HG02852 (cell line): ENCODE measurements around the gene SMURF2.
A peak's percentile ranks its signal among the peaks of the same experiment; 100 is the strongest.
"Not testable (repeated sequence)": the region's sequence is repeated elsewhere in the genome, so short reads cannot be mapped to it uniquely, and the experiment has no call there.

Experiments used
- ATAC-seq: cut with Tn5 transposase; IDR thresholded peaks from one replicate; pipeline ENCODE4 v1.9.1; 2021; ENCODE audit warnings: mild to moderate bottlenecking, moderate library complexity; ENCODE audit not compliant: unreplicated experiment

SMURF2 gene

DNA sequence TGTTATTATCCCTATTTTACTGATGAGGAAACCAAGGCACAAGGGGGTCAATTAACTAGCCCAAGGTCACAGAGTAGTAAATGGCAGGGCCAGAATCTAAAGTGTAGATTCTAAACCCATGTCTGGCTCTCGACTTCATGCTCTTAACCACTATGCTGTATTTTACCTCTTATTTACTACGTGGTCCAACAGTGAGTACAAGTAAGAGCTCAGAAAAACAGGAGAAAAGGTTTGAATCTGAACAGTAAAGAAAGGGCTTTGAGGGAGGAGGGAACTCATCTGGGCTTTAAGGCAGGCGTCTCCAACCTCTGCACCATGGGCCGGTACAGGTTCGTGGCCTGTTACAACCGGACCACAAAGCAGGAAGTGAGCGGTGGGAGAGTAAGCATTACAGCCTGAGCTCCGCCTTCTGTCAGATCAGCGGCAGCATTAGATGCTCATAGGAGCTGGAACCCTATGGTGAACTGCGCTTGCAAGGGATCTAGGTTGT lies 62.9 kb downstream of the SMURF2 start:
- peak; percentile 79 for ATAC-seq

DNA sequence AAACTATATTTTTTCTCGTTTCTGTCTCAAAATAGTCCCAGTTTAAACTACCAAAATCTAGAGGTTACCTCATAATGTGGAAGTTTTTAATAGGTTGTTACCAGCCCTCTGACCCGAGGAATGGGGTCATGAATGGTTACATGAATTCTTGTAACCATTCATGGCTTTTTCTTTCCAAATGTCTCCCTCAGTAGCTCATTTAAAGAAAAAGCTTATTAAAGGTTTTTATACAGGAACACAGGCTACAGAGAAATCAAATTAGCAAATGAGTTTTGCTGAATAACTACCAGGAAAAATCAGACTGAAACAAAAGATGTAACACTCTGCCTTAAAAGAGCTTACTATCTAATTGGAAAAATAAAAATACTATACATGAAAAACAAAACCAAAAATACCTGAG lies 63.4 kb downstream of the SMURF2 start:
- ATAC-seq = no peak

DNA sequence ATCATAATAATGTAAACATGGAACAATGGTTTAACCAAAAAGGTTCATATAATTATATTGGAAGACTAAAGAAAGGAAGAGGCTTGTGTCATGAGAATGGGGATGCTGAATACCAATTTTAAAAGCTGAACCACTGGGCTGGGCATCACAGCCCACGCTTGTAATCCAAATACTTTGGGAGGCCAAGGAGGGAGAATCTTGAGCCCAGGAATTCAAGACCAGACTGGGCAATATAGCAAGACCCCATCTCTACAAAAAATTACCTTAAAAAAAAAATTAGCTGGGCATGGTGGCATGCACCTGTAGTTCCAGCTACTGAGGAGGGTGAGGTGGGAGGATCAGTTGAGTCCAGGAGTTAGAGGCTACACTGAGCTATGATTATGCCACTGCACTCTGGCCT lies 65.1 kb downstream of the SMURF2 start:
- ATAC-seq = no peak

DNA sequence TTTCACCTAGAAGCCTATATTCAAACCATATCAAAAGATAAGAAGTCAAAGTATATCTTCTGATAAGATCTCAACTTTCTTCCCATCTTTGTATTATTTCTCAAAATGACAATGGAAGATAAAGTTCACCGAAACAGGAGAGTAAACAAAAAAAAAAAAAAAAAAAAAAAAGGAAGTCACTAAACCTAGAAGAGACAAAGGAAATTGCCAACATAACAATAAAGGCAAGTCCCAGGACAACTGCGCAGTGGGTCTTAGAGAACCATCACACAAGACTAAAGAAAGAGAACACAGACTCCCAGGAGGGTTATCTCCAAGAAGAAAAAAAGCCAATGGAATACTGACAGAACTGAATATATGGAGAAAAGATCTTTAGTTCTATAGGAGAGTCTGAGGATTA lies 65.7 kb downstream of the SMURF2 start:
- no peak for ATAC-seq

DNA sequence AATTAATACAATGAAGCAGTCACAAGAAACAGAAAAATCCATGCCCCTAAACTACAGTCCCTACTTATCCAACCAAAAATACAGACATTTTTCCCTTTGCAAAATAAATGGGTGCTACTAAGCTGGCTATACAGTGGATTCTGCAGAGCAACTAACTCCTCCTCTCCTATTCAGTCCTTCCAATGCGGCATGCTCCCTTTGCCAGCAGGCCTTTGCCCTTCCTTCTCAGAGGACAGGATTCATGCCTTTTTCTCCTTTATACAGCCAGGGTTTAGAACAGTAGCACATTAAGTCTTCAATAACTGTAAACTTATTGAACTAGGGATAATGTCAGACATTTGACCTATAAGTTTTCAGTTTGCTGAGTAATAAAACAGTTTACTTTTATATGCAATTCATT lies 70.2 kb downstream of the SMURF2 start:
- no peak for ATAC-seq

DNA sequence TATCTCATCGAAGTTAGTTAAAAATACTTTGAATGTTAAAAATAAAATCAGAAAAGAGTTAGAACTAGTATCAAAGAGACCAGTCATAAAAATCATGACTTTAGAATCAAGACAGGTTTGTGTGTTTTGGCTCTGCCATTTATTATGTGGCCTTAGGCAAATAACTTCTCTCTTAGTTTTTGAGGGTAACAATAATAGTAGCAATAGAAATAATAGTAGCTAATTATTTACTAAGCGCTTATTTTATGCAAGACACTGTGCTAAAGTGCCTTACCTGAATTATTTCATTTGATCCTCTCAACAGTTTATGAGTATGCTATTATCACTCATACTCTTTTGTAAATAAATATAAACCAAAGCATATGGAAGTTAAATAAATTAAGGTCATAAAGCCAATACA lies 77.0 kb downstream of the SMURF2 start:
- ATAC-seq = no peak

DNA sequence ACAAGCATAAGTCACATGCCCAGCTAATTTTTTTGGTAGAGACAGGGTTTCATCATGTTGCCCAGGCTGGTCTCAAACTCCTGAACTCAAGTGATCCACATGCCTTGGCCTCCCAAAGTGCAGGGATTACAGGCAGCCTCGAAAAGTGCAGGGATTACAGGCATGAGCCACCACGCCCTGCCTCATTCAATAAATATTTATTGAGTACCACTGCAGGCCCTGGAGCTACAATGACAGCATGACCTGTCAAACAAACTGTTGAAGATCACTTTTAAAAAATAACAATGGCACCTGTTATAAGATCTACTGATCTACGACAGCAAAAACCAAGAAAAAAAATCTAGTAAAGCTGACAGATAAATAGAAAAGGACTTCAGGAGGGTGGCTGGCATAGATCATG lies 79.1 kb downstream of the SMURF2 start:
- no peak for ATAC-seq

DNA sequence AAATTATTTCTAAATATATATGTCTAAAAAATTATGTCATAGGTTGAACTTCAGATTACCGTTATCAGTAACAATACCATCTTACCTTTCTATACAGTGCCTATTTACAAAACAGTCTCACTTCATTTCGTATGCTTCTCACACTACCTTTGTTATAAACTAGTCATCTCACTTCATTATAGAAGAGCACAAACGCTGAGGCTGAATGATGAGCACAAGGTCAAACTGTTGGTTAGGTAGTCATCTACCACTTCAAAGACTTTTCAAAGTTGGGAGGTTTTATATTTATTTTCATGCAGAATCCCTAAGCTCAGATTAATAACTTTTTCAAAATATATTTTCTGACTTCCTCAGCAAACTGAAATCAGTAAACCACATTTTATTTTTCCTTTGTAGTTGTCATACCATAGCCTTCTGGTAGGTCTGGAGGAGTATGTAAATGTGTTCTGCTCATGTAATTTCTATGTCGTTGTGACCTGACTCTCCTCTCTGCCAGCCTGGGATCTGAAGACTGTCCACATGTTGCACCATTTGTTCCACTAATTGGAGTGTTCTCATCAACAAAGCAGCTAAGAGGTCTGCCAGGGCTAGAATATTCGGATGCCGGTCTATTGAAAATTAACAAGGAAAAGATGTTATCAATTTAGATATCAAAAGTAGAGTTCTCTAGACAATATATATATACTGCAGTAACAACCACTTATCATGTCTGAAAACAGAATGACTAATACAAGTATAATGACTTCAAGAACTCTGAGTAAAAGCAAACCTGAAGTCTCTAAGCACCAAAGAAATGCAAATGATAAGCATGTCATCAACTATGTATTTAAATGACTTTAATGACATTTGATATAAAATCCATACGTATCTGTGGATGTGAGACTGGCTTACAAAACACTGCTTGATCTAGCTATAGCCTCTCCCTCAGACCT lies 81.5 kb downstream of the SMURF2 start:
- peak; percentile 45 for ATAC-seq

DNA sequence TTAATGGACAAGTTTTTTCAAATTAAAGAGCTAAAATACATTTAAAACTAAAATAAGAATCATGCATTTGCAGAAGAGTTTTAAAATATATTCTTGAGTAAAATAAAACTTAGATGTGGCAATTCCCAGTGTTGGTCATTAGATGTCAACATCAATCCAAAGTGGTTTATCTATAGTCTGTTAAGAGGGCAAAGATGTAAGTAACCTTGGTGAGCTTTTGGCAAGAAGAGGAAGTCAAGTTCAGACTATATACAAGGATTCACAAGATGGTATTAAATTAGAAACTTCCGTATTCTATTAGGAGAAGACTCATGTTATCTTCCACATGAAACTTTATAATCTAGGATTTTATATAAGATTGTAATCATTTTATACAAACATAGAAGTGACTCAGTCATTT lies 82.2 kb downstream of the SMURF2 start:
- ATAC-seq = no peak

DNA sequence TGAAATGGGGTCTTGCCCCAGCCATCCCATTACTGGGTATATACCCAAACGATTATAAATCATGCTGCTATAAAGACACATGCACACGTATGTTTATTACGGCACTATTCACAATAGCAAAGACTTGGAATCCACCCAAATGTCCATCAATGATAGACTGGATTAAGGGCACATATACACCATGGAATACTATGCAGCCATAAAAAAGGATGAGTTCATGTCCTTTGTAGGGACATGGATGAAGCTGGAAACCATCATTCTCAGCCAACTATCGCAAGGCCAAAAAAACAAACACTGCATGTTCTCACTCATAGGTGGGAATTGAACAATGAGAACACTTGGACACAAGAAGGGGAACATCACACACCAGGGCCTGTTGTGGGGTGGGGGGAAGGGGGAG lies 85.1 kb downstream of the SMURF2 start:
- not testable (repeated sequence) for ATAC-seq

DNA sequence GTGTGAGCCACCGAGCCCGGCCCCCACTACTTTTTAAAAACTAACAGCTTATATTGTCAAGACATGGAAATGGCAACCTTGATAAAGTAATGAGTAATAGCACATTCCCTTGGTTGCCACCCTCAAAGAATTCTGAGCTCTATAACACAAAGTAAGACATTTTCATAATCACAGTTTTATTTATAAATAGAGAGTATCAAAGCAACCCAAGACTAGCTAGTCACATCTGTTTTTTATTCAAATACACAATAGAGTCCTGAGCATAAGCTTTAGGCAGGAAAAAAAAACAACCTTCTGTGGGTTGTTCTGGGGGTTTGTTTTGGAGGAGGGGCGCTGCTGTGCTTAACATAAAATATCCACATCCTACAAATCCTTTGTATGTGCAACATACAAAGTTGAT lies 86.7 kb downstream of the SMURF2 start:
- ATAC-seq = no peak

DNA sequence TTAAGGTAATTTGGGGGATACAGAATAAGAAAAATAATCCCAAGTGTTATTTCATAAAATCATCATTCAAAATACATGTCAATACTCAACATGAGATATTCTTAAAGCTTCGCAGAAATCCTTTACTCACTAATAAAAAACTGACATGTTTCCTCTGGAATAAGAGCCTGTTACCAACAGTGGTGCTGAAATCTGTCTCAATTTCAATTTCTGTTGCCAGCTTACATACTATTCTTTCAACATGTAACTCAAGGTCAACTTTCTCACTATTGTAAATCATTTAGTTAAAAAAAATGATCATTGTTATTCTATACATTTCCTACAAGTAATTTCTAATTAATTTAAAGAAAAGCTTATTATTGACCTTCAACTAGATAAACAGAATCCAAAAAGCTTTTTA lies 87.5 kb downstream of the SMURF2 start:
- no peak for ATAC-seq

DNA sequence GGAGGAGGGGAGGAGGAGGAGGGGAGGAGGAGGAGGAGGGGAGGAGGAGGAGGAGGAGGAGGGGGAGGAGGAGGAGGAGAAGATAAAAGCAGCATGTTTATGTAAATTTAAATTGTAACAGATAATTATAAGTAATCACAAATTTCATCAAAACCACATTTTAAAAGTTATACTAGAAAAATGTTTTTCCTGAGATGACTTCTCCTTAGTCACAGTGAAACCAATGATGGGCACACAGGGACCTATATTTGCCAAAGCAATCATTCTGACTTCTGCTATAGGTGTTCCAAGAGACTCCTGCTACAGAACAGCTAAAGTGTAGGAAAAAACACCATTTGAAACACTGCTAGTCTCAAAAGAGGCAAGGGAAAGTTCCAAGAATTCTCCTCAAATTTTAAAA lies 88.9 kb downstream of the SMURF2 start:
- no peak for ATAC-seq

DNA sequence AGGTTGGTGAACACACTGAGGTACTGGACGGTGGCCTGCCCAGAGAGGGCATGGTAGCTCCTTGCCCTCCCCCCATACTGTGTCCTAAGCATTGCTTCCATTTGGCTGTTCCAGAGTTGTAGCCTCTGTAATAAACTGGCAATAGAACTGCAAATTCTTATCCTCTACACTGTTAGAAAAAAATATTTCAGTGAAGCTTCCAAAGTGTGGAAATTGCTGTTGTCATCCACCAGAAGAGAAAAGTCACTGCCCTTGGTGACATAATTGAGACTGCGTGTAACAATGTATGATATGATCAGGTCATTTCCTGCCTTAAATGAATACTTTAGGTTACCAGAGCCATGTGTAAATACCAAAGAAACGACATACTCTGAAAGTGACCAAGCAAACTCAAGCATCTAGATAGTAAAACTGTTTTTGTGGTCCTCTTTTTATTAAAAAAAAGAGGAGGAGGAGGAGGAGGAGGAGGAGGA lies 89.4 kb downstream of the SMURF2 start:
- no peak for ATAC-seq

DNA sequence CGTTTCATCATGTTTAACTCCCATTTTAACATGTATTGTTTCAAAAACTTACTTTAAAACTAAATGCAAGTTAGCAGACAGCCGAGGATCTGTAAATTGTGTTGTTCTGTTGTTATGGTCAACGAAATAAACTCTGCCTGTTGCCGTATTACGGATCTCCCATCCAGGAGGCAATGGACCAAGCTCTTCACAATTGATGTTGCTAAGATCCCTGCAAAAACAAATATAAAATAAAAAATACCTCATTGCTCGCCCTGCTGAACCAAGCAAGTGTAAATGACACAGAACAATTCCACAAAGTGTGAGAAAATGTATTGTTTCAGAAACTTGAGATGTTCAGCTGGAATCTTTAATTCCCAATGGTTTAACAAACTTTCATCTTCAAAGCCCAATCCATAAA lies 90.4 kb downstream of the SMURF2 start:
- ATAC-seq = no peak

DNA sequence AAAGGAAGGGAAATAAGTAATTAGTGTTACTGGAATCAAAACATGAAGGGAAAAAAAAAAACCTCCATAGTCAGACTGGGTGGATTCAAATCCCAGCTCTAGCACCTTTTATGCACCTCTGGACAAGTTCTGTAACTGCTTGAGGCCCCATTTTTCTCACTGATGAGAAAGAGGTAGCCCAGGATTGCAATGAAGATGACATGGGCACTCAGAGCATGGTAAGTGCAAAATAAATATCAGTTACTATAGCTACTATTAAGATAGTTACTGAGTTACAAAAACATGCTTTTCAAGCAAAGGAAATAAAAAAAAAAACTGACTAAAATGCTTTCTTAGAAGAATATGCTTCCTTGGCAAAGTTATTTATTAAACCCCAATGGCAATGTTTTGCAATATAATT lies 96.5 kb downstream of the SMURF2 start:
- no peak for ATAC-seq

DNA sequence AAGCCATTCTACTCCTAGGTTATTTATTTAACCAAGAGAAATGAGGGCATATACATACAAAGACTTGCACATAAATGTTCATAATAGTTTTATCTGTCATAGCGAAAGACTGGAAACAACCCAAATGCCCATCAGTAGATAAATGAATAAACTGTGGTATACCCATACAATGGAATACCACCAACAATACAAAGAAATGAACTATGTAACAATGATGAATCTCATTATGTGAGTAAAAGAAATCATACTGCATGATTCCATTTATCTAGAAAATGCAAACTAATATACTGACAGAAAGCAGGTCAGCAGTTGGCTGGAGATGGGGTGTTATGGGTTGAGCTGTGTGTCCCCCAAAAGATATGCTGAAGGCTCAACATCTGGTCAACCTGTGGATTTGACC lies 98.0 kb downstream of the SMURF2 start:
- no peak for ATAC-seq

DNA sequence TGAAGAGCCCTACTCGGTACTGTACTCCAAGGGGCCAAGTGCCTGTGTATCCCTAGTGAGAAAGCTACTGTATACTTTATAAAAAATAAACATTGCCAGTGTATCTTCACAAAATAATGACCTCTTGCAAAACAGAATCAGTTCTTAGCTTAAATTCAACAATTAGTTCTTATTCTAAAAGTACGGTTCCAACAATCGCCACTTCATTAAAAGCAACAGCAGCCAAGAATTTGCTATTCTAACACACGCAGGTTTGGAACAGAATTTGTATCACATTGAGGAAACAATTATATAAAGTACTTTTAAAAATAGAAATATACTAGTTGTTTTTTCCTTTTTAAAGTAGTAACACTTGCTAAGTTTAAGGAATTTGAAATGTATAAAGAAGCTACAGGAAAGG lies 106.8 kb downstream of the SMURF2 start:
- ATAC-seq = no peak

DNA sequence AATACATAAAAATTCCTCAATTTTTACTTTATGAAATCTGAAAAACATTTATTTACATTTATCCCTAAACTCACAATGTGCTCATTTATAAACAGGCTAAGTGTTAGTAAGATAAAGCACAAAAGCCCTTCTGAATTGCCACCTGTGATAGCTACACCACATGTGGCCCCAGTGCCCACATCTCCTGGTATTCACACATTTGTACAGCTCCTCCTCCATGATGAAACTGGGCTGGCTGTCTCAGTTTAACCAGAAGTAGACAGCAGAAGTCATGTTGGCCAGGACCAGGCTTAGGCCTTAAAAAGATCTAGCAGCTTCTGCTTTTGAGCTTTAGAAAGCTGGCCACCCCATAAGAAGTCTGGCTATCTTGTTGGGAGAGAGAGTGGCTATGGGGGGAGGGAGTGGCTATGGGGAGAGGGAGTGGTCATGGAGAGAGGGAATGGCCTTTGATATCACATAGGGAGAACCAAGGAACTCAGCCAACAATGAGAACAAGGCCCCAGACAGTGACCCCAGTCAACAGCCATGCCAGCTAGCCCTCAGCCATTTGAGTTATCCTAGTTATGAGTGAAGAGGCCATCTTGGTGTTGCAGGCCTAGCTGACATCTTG lies 108.0 kb downstream of the SMURF2 start:
- ATAC-seq = no peak

DNA sequence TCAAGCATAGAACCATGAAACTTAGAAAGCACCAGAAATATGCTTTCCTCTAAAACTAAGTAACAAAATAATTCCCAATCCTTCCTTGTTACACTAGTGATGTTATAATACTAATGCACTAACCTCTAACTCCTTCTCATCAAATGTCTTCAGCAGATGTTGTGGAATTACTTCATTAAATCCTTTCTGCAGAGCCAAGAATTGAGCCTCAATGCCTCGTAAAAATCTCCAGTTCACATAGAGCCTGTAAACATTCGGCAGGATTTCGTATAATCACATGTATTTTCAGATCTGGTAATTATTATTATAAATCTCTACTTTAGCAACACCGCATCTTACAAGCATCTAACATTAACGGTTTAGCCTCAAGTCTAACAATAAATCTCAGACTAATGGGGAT lies 110.6 kb downstream of the SMURF2 start:
- ATAC-seq = no peak

DNA sequence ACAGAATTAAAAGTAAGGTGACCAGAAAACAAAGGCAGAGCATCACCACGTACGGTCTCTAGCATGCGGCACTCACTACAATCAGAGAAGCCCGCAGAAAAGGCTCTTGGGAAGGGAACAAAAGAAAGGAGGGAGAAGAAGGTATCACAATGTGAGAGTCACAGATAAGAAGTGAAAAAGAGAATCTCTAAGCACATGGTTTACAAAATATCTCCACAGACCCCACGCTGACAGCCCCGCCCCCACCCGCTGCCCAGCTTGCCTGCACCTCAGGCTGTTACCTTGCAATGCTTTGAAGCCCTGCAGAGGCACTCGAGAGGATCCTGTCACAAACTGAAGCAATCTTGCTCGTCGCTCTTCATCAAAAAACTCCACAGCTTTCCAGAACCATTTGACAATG lies 114.8 kb downstream of the SMURF2 start:
- ATAC-seq = no peak

DNA sequence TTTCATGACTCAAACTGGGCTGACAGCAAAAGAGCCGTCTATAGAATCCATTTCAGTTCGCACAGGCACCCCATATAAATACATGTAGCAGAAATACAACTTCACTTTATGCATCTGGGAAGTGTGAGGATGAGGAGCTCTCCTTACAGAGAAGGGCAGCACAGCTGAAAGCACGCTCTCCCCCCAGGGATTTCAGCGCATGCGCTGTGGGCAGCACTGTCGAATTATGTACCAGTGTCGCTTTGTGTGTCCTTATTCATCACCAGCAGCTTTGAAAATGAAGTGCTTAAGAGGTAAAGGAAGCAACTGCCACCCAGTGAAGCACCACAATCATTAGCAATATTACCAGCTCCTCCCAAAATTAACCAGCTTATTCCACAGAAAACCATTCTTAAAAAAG lies 115.4 kb downstream of the SMURF2 start:
- ATAC-seq = no peak
